SJSA1 (cell line): Measurements from ENCODE around the gene RIC3. TPM values are rescaled to one million over a fixed set of nuclear protein-coding genes. Genes with fewer than 3 reads are reported as not detected.
A peak's percentile ranks its signal among the peaks of the same experiment; 100 is the strongest.

Experiments
- DNase-seq, 2 experiments: peaks; one replicate each; pipeline ENCODE4 v3.0.0-alpha.2; 2015 to 2020; ENCODE audit warnings: low spot score in 2 of 2, low read depth in 1 of 2
- H3K27ac ChIP-seq: fragments of 250-450 bp; sonication (Bioruptor Pico); 2 replicates; pipeline ENCODE4 v1.5.1; 2020; ENCODE audit warnings: mild to moderate bottlenecking, moderate library complexity
- H3K27me3 ChIP-seq: fragments of 250-450 bp; sonication (Bioruptor Pico); replicated peaks from 2 replicates; pipeline ENCODE4 v1.5.1; 2020; ENCODE audit warnings: mild to moderate bottlenecking, moderate library complexity
- H3K36me3 ChIP-seq: fragments of 250-450 bp; sonication (Bioruptor Pico); 2 replicates; pipeline ENCODE4 v1.5.1; 2020; ENCODE audit warnings: mild to moderate bottlenecking
- H3K4me1 ChIP-seq: fragments of 250-450 bp; sonication (Bioruptor Pico); replicated peaks from 2 replicates; pipeline ENCODE4 v1.6.1; 2021; ENCODE audit warnings: mild to moderate bottlenecking
- H3K4me3 ChIP-seq: fragments of 250-450 bp; sonication (Bioruptor Pico); 2 replicates; pipeline ENCODE4 v1.5.1; 2020; ENCODE audit warnings: mild to moderate bottlenecking
- H3K9me3 ChIP-seq: fragments of 250-450 bp; sonication (Bioruptor Pico); replicated peaks from 2 replicates; pipeline ENCODE4 v1.5.1; 2020; ENCODE audit warnings: mild to moderate bottlenecking
- total RNA-seq: library from RNA; depleted of rRNA; stranded (reverse); fragments of >200 nt; shearing (Covaris generic); gene quantifications from 2 replicates; pipeline ENCODE4 v1.2.3, GENCODE V29; 2014

RIC3 gene
- total RNA-seq, 1 experiment from 2014 or later = not detected

DNA sequence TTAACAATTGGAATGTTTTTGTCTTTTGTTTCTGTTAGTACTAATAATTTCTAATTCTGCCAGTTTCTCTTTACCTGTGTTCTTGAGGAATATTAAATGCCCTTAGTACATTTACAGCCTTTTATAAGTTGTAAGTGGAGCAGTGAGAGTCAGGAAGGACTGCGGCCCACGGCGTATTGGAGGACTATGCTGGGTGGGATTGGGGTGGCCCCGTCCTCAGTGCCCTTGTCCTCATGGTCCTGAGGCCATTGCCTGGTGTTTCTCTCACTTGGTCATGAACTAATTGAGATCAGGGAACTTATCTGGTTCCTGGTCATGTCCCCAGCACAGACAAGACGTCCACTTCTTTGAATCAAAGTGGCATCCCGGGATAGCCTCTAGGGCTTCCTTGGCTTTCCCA, 84.5 kb downstream of the RIC3 start:
- H3K9me3 ChIP-seq = no peaks in the 10 kb centered on the region
- no peak for DNase-seq
- H3K36me3 ChIP-seq = no peaks in the 10 kb centered on the region
- no peak overlapping the region for H3K27ac ChIP-seq
- no peak overlapping the region for H3K4me3 ChIP-seq
- no peaks in the 10 kb centered on the region for H3K27me3 ChIP-seq
- peaks cover 3% of the 10 kb centered on the region; the same call in 1 of the 2 replicates for H3K4me1 ChIP-seq

GRCh38 chr11:8083871-8084281, 84.9 kb downstream of the RIC3 start:
- H3K4me3 ChIP-seq = no peak overlapping the region
- H3K36me3 ChIP-seq = no peaks in the 10 kb centered on the region
- H3K27me3 ChIP-seq = no peaks in the 10 kb centered on the region

GRCh38 chr11:8083088-8083395, 85.8 kb downstream of the RIC3 start:
- no peaks in the 10 kb centered on the region for H3K36me3 ChIP-seq
- no peaks in the 10 kb centered on the region for H3K27me3 ChIP-seq
- no peaks in the 10 kb centered on the region for H3K9me3 ChIP-seq
- H3K4me3 ChIP-seq = no peak overlapping the region
- peaks cover 3% of the 10 kb centered on the region; the same call in 1 of the 2 replicates for H3K4me1 ChIP-seq
- no peak for DNase-seq
- H3K27ac ChIP-seq = no peak overlapping the region

More at GRCh38 chr11:8083871-8084281, 84.9 kb downstream of the RIC3 start:
- Histone ChIP-seq H3K4me1 (peaks cover 3% of the 10 kb centered on the region; the same call in 1 of the 2 replicates), H3K27ac (no peak overlapping the region), H3K9me3 (no peaks in the 10 kb centered on the region)
- DNase-seq = no peak

DNA sequence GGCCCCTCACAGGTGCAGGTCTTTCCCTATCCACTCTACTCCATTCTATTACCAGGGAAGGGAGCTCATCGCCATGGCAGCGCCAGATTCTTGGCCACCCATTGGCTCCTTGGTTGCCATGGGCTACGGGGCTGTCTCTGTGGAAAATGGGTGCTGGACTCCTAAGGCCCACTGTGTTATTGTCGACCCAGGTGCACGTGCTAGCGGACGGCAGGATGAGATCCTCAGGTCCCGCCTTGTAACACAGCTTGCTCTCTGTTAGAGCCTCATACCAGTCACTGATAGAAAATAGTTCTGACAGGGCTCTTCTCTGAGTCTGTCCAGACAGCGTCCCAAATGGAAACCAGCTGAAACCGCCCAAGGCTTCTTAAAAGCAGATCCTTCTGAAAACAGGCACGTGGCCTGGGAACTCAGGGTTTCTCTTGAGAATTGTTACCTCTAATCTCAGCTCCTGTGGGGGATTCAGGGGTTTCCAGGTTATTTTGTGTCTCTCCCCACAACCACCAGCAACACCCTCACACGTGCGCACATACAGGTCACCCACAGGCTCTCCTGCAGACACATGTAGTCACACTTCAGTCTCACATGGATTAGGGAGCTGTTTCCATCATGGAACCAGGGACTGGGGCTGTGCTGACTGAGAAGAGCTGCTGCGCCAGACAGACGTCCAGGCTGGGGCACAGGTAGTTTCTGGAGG, 86.3 kb downstream of the RIC3 start:
- DNase-seq = no peak
- Histone ChIP-seq H3K9me3 (no peaks in the 10 kb centered on the region), H3K27ac (no peak overlapping the region), H3K4me3 (no peak overlapping the region), H3K4me1 (peaks cover 3% of the 10 kb centered on the region; the same call in 1 of the 2 replicates), H3K36me3 (no peaks in the 10 kb centered on the region), H3K27me3 (no peaks in the 10 kb centered on the region)

DNA sequence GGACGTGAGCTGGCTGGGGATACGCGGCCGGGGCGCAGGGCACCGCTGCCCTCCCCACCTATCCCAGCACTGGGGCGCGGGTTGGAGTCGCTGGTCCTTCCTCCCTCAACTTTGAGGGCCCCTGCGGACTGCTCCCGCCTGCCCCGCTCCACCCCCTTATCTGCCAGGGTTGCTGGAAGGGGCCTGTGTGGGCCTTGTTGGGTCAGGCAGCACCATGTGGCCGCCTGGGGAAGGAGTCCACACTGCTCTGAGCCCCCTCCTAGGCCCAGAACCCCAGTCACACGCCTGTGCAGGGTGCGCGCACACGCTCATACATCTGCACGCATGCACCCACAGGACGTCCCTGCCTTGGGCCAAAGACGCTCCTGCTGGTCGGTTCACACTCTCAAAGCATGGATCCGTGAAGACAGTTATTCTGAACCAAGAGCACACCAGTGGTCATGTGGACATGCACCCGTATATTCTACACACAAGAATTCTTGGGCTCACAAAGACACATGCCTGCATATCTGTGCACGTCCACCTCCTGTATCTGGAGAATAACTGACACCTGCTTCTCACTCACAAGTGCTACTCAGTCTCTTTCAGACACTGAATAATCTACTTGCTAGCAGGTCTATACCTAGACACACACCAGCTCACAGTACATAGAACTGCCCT, 87.1 kb downstream of the RIC3 start:
- H3K4me3 ChIP-seq = peak overlapping the region; percentile 37
- no peaks in the 10 kb centered on the region for H3K36me3 ChIP-seq
- no peak for DNase-seq
- no peaks in the 10 kb centered on the region for H3K9me3 ChIP-seq
- H3K27me3 ChIP-seq = no peaks in the 10 kb centered on the region
- peaks cover 3% of the 10 kb centered on the region; the same call in 1 of the 2 replicates for H3K4me1 ChIP-seq
- no peak overlapping the region for H3K27ac ChIP-seq

DNA sequence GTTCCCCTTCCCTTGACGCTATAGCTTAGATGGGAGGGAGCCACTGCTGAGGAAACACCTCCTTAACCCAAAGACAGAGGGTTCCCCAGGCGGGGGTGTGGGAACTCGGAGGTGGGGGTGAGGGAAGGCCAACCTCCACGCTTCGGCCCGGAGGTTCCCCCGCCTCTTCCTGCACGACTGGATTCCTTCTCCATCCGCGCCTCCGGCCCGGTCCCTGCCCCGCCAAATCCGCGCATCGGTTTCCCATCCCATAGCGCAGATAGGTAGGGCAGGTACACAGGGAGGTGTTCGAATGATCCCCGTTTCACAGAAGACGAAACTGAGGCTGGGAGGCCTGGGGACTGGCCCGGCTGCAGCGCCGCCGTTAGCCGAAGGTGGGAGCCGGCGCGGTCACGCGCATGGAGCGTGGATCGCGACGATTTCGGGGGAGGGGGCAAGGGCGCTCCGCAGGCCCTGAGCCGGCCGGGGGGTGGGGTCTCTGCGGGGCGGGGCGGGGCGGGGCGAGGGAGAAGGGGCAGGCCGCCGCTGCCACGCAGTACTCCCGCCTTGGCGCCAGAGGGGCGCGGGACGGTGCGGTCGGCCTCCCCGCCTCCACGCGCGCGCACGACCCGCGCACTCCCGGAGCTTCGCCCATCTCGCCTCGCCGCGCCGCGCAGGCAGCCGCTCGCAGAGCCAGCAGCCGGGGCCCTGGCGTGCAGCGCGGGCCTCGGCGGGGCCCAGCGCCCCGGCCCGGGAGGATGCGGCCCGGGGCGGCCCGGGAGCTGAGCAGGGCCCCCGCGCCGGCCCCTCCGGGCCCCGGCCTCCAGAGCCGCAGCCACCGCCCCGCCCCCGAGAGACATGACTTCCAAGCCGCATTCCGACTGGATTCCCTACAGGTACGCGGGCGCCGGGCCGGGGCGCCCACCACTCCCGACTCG, 87.9 kb downstream of the RIC3 start, which contains the start of gene TUB:
Gene TUB (plus strand): TSS at position 538 of the 917 bp plus-strand sequence. CDS start 300 bp downstream, at position 838.
- Histone ChIP-seq H3K4me1 (peaks cover 3% of the 10 kb centered on the region; the same call in 1 of the 2 replicates), H3K36me3 (no peaks in the 10 kb centered on the region), H3K27ac (no peak within 1 kb of the TSS), H3K27me3 (no peaks in the 10 kb centered on the region), H3K4me3 (peak within 1 kb of the TSS; percentile 37), H3K9me3 (no peaks in the 10 kb centered on the region)
- no peak for DNase-seq

- peaks cover 3% of the 10 kb centered on the region; the same call in 1 of the 2 replicates for H3K4me1 ChIP-seq
- H3K4me3 ChIP-seq = no peak overlapping the region
- no peak for DNase-seq
Measured at GRCh38 chr11:8080069-8080670, 88.7 kb downstream of the RIC3 start.

GRCh38 chr11:8079111-8079675, 89.6 kb downstream of the RIC3 start:
- no peaks in the 10 kb centered on the region for H3K27me3 ChIP-seq
- no peaks in the 10 kb centered on the region for H3K36me3 ChIP-seq
- H3K4me1 ChIP-seq = peaks cover 3% of the 10 kb centered on the region; the same call in 1 of the 2 replicates
- no peak for DNase-seq
- no peak overlapping the region for H3K4me3 ChIP-seq
- no peak overlapping the region for H3K27ac ChIP-seq
- no peaks in the 10 kb centered on the region for H3K9me3 ChIP-seq

More at GRCh38 chr11:8080069-8080670, 88.7 kb downstream of the RIC3 start:
- no peaks in the 10 kb centered on the region for H3K36me3 ChIP-seq
- no peak overlapping the region for H3K27ac ChIP-seq
- no peaks in the 10 kb centered on the region for H3K27me3 ChIP-seq
- no peaks in the 10 kb centered on the region for H3K9me3 ChIP-seq

DNA sequence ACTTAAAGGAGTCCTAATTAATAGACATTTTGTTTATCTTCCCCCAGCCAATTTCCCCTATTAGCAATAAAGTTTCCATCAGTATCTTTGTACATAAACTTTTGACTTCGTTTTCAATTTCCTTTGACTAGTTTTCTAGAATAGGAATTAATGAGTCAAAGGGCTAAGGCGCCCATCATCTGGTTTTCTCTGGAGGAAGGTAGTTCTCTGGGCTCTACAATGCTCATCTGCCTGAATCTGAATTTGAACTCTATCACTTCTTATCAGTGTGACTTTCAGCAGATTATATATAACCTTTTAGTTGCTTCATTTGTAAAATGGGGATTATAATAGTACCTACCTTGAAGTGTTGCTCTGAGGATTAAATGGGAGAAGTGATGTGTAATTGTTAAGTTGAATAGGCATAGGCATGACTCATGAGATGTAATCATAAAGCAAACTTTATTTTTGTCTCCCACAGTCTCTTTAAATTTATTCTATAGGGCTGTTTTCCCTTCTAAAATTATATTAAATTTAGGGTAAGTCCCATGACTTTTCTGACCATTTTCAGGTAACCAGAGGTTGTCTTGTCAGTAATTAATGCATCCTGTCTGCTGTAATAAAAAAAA, 93.6 kb downstream of the RIC3 start:
- H3K4me3 ChIP-seq = no peak overlapping the region
- no peaks in the 10 kb centered on the region for H3K9me3 ChIP-seq
- no peaks in the 10 kb centered on the region; the same call in 1 of the 2 replicates for H3K4me1 ChIP-seq
- H3K27ac ChIP-seq = no peak overlapping the region
- H3K36me3 ChIP-seq = no peaks in the 10 kb centered on the region
- H3K27me3 ChIP-seq = no peaks in the 10 kb centered on the region
- DNase-seq = no peak

DNA sequence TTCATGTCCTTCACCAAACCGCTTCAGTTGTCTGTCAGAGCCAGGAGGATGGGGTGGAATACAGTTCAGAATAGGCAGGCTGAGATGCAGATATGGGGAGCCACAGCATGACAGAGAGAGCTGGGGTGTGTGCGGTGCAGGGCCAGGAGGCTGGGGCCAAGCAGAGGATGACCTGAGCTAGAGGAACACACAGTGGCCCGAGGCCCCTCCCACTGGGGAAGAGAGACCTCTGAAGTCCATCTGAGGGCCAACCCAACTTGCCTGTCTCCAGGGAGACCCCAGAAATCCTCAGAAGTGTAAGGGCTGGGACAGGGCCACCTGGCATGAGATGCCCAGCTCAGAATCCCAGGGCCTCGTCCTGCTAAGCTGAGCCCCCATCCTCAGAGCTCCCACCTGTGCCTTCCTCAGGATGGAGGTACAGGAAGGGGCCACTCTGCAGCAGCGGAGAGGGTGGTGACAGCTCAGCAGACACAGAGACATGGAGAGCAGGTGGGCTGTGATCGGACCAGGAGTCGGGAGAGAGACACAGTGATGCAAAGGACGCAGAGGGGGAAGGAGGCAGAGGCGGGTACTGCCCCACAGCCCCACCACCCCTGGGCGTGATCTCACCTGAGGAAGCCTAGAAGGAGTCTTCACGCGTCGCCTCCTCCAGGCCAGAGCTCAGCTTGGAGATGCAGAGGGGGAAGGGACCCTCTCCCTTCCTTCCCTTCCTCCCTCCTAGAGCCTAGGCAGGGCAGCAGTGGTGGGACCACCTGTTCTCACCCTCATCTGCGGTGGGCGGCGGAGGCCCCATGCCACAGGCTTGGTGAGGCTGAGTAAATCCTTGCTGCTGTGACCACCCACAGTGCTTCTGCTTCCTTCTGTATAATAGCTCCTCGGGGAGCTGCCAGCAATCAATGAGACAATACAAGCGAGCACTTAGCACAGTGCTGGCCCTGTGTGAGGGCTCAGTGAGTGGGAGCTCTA, 96.9 kb downstream of the RIC3 start:
- H3K27me3 ChIP-seq = no peaks in the 10 kb centered on the region
- H3K4me1 ChIP-seq = peaks cover 11% of the 10 kb centered on the region; the same call in 1 of the 2 replicates
- no peak for DNase-seq
- no peak overlapping the region for H3K27ac ChIP-seq
- no peaks in the 10 kb centered on the region for H3K36me3 ChIP-seq
- H3K4me3 ChIP-seq = no peak overlapping the region
- no peaks in the 10 kb centered on the region for H3K9me3 ChIP-seq

DNA sequence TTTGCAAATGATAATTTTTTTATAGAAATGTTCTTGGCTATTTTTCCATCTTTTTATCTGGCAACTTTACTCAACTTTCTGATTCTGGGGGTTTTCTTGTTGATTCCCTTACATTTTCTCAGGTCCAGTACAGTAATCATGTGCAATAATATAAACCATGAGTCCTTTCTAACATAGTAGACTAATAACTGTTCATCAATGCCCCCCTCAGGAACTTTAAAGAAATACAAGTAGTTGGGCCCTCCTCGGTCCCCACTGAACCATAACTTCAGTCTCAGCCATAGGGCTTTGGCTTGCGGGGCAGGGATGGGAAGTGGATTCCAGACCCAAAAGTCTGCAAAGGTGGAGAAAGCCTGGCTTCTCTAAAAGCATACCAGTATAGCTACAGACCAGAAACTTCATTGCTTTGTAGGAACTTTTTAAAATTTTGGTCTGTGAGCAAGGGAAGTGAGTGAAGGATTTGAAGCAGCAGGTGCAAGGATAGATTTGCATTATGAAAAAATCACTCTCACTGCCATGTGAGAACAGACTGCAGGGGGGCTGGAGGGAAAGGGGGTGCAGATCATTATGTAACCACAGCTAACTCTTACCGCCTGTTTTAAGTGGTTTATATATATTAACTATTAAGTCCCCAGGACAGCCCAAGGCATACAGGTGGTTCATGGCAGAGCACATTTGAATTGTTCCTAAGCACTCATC, 98.3 kb downstream of the RIC3 start:
- H3K27ac ChIP-seq = no peak overlapping the region
- no peak for DNase-seq
- peaks cover 11% of the 10 kb centered on the region; the same call in 1 of the 2 replicates for H3K4me1 ChIP-seq

More for the DNA sequence above, 98.3 kb downstream of the RIC3 start:
- no peaks in the 10 kb centered on the region for H3K36me3 ChIP-seq
- H3K9me3 ChIP-seq = no peaks in the 10 kb centered on the region
- H3K4me3 ChIP-seq = no peak overlapping the region
- H3K27me3 ChIP-seq = no peaks in the 10 kb centered on the region
